Activated CD8-positive, alpha-beta memory T cell treated with anti-CD3 and anti-CD28 coated beads for 48 hours (primary cell): ENCODE results near the gene LDB1.
A peak's percentile ranks its signal among the peaks of the same experiment; 100 is the strongest.

ENCODE experiments used
- DNase-seq, 3 experiments: peaks; one replicate each; pipeline ENCODE4 v3.0.0-alpha.2; 2020; ENCODE audit warnings: low read depth in 2 of 3, low spot score in 2 of 3

Gene LDB1

GRCh38 chr10:102135956-102136526 is 15.9 kb upstream of the LDB1 start:
- DNase-seq: no peak

DNA sequence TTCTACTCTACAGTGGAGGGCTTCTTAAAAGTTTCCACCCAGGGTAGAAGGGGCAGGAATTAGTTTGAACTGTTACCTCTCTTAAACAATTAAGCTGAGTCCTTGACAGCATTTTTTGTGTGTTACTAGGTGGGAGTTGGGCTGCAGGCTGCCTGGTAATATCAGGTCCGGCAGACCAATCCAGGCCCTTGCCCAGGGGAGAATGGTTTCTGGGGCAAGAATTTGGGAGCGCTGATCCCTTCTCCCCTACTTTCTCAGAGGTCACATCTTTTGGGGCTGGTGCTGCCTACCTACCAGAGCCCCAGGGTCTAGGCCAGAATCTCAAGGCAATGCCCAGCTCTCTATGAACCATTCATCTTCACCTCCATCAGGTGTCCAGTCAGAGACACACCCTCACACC is 14.2 kb upstream of the LDB1 start:
- DNase-seq: no peak

GRCh38 chr10:102133373-102134195 is 13.4 kb upstream of the LDB1 start:
- DNase-seq: peak in 2 of 3 experiments; percentile 48 to 60

- DNase-seq: peak; percentile 91 to 92 (median 92)
Measured at GRCh38 chr10:102132563-102133372, 12.6 kb upstream of the LDB1 start, which contains the start of gene PPRC1. PPRC1 (plus strand) TSS chr10:102133040; CDS start chr10:102133069, 29 bp downstream.

GRCh38 chr10:102132193-102132562 is 12.0 kb upstream of the LDB1 start:
- DNase-seq: no peak

DNA sequence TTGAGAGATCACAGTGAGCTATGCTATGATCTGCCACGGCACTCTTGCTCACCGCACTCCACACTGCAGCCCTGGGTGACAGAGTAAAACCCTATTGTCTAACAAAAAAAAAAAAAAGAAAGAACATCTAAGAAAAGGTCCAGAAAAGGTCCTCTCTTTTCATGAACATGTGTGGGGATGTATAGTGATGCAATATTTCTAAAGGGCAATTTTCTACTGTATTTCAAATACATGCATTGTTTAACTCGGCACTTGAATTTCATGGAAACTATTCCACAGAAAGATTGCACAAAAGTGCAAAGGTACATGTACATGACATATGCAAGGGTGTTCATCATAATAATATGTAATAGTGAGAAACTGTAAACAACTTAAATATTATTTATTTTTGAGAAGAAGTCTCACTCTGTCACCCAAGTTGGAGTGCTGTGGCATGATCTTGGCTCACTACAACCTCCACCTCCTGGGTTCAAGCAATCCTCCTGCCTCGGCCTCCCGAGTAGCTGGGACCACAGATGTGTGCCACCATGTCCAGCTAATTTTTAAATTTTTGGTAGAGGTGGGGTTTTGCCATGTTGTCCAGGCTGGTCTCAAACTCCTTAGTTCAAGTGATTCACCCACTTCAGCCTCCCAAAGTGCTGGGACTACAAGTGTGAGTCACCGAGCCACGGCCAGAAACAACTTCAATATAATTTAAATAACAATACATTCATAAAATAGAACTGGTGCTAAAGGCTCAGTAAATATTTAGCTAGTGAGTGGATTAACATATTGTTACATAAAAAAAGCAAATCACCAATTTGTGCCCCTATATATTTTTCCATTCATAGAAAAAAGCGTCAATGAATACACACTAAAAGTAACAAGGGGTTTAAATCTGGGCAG is 11.4 kb upstream of the LDB1 start:
- DNase-seq: no peak

GRCh38 chr10:102123223-102123622 is 3.1 kb upstream of the LDB1 start:
- no peak for DNase-seq

GRCh38 chr10:102122450-102122849 is 2.3 kb upstream of the LDB1 start:
- no peak for DNase-seq

- DNase-seq: no peak
Measured at GRCh38 chr10:102121739-102122372, 1.7 kb upstream of the LDB1 start.

DNA sequence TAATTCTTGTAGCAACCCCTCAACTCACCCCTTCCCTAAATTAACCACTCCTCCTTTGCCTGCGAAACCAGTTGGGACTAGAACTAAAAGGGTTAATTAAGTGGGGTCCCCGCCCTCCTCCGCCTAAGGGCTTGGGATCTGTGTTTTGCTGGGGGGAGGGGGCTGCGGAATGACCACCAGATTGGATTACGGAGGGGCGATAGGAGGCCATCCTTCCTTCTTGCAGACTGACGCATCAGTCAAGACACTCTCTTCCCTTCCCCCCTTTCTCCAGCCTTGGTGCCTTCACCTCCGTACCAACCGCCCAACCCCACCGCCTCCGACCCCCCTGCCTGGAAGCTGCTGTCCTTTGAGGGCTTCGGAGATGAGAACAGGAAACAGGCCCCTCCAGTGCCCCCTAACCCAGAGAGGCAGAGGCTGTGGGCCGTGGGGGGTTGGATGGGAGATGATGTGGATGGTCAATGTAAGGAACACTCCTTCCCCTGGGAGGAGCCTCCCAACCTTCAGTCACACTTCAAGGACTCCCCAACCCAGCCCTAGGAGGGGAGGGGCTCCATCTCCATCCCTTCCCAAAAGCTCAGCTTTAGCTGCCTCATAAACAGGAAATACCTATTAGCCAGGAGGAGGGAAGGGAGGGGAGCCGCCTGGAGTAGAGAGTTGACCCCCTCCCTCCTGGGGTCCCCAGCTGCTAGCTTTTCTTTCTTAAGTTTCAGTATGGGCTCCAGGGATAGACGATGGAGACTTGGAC is 997 bp upstream of the LDB1 start:
- no peak for DNase-seq

- DNase-seq: peak in 2 of 3 experiments; percentile 19 to 39
Measured at GRCh38 chr10:102119417-102120141, 589 bp downstream of the LDB1 start.

DNA sequence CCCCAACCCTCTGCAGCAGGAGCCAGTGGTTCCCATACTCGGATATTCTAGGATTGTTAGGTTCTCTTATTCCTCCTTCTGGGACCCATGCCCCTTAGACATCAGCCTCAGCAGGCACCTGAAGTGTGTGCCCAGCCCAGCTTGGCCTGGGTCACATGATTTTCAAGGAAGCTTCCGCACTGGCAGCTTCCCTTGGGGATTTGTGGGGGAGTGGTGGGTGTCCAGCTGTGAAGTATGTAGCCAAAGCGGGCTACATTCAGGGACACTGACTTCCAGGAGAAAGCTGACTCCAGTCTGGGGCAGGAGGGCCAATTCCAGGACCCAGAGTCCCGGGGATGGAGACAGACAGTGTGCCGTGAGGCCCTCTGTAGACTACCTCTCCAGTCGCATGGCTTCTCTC is 1.3 kb downstream of the LDB1 start:
- no peak for DNase-seq

- peak in 1 of 3 experiments; percentile 39 for DNase-seq
Measured at GRCh38 chr10:102117391-102118159, 2.6 kb downstream of the LDB1 start.

- no peak for DNase-seq
Measured at GRCh38 chr10:102116656-102117055, 3.5 kb downstream of the LDB1 start.

DNA sequence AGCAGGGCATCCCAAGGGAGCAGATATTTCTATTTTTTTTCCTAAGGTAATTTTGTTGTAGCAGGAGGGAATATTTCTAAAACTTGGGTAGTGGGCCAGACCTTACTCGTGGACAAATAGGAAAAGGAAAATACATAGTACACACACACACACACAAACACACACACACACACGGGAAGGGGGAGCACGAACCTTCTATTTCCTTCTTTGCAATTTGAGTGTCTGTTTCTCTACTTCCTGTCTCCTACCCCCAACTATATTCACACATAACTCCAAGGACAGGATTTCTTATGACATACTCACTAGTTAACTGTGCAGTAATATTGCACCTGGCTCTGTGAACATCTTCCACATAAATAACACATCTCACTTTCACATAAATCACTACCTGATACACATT is 4.4 kb downstream of the LDB1 start:
- DNase-seq: no peak

DNA sequence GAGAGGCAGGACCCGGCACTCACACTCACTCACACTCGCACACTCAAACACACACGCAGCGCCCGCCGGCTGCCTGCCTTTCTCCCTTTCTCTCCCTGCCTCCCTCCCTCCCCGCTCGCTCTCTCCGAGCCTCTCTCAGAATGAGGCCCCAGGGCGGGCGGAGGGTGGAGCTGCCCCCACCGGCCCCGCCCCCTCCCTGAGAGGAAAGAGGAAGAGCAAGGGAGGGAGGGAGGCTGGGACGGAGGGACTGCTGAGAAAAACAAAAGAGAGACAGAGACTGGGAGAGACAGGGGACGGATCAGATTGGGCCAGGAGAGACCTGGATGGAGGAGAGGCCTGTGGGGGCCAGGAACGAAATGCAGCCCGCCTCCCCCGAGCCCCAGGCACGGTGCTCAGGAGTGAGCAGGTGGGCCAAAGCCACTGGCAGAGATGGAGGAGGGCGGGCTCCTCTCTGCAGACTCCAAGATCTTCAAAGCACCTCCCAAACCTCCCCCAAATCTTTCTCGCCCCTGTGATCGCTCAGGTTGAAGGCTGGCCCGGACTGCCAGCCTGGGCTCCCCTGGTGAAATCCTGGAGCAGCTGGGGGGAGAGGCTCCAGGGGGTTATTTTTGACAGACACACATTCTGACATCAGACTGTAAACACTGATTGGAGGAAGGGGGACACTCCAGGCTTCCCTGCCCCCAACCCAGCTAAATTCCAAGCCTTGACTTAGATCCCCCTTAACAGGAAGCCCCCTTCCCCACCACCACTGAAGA is 5.1 kb downstream of the LDB1 start:
- DNase-seq: peak; percentile 65 to 77 (median 74)
